SK-N-SH (cell line): ENCODE measurements around the gene TMEM63C. TPM values are rescaled to one million over a fixed set of nuclear protein-coding genes. Genes with fewer than 3 reads are reported as not detected.

ENCODE experiments used
- CTCF ChIA-PET: fragments of 300-600, 350-600 bp; formaldehyde crosslinking; extraction: SDS; loops from one replicate; lab custom pipeline; 2021; lab: Yijun Ruan, JAX
- POLR2A ChIA-PET: fragments of 350-600 bp; sonication (Branson Sonifier 250); formaldehyde crosslinking; extraction: SDS; loops from one replicate; lab custom pipeline; 2020; ENCODE audit warnings: antibody characterized with exemption, inconsistent platforms; lab: Yijun Ruan, JAX
- DNase-seq: peaks from one replicate; pipeline ENCODE4 v3.0.0; 2012
- H2AFZ ChIP-seq: fragments of 200-600 bp; sonication (generic); 2 replicates; pipeline ENCODE4 v1.8.1; 2016; ENCODE audit warnings: antibody characterized with exemption, mild to moderate bottlenecking, low read depth
- H3F3A ChIP-seq: fragments of 200-600 bp; sonication (generic); replicated peaks from 2 replicates; pipeline ENCODE3; 2016; ENCODE audit warnings: antibody characterized with exemption, mild to moderate bottlenecking; ENCODE audit not compliant: insufficient read depth
- H3K27ac ChIP-seq, 2 experiments: fragments of 200-500 bp in 1 of 2; fragments of 200-600 bp in 1 of 2; sonication (Bioruptor generic) in 1 of 2; sonication (generic), shearing (Covaris generic) in 1 of 2; 2 replicates each; pipeline versions ENCODE4 v1.5.1 to v1.6.1; 2014 to 2016; ENCODE audit warnings: low read depth in 2 of 2, inconsistent platforms in 1 of 2, low read length in 1 of 2, mild to moderate bottlenecking in 1 of 2, mixed read lengths in 1 of 2
- H3K27me3 ChIP-seq: fragments of 200-600 bp; sonication (generic), shearing (Covaris generic); 2 replicates; pipeline ENCODE4 v1.6.1; 2016; ENCODE audit warnings: mixed run types; ENCODE audit not compliant: insufficient read depth
- H3K36me3 ChIP-seq, 2 experiments: fragments of 200-500 bp in 1 of 2; fragments of 200-600 bp in 1 of 2; sonication (Bioruptor generic) in 1 of 2; sonication (generic) in 1 of 2; replicated peaks in 1 of 2; 2 replicates each; pipeline versions ENCODE3 to v1.5.1; 2014 to 2016; ENCODE audit warnings: low read length in 1 of 2, mild to moderate bottlenecking in 1 of 2; ENCODE audit not compliant: insufficient read depth in 2 of 2, control insufficient read depth in 1 of 2
- H3K4me1 ChIP-seq, 2 experiments: fragments of 200-500 bp in 1 of 2; fragments of 200-600 bp in 1 of 2; sonication (Bioruptor generic) in 1 of 2; sonication (generic), shearing (Covaris generic) in 1 of 2; 2 replicates each; pipeline versions ENCODE4 v1.5.1 to v1.6.1; 2014 to 2016; ENCODE audit warnings: low read depth in 1 of 2, low read length in 1 of 2, mixed run types in 1 of 2; ENCODE audit not compliant: insufficient read depth in 2 of 2, control insufficient read depth in 1 of 2
- H3K4me2 ChIP-seq: fragments of 200-600 bp; sonication (generic), shearing (Covaris generic); 2 replicates; pipeline ENCODE4 v1.6.1; 2017; ENCODE audit warnings: mixed run types
- H3K4me3 ChIP-seq, 2 experiments: fragments of 200-500 bp in 1 of 2; fragments of 200-600 bp in 1 of 2; sonication (Bioruptor generic) in 1 of 2; sonication (generic), shearing (Covaris generic) in 1 of 2; 2 replicates each; pipeline versions ENCODE4 v1.5.1 to v1.8.1; 2014 to 2016; ENCODE audit warnings: low read depth in 2 of 2, inconsistent platforms in 1 of 2, low read length in 1 of 2, mild to moderate bottlenecking in 1 of 2, mixed read lengths in 1 of 2, moderate library complexity in 1 of 2
- H3K79me2 ChIP-seq: fragments of 200-600 bp; sonication (generic); 2 replicates; pipeline ENCODE4 v1.8.1; 2017; ENCODE audit warnings: mild to moderate bottlenecking; ENCODE audit not compliant: insufficient read depth
- H3K9ac ChIP-seq: fragments of 200-600 bp; sonication (generic); 2 replicates; pipeline ENCODE4 v1.6.1; 2017; ENCODE audit warnings: mixed run types
- H3K9me2 ChIP-seq: fragments of 200-600 bp; sonication (generic); 2 replicates; pipeline ENCODE4 v1.6.1; 2017; ENCODE audit warnings: mixed run types
- H3K9me3 ChIP-seq: fragments of 200-600 bp; sonication (generic); 2 replicates; pipeline ENCODE4 v1.6.1; 2017; ENCODE audit warnings: mixed run types, mild to moderate bottlenecking, moderate library complexity
- H4K20me1 ChIP-seq: fragments of 200-600 bp; sonication (generic); 2 replicates; pipeline ENCODE4 v1.6.1; 2017; ENCODE audit warnings: mild to moderate bottlenecking, mixed run types; ENCODE audit not compliant: insufficient read depth
- CHD2 ChIP-seq: fragments of 150-350 bp; IDR thresholded peaks from 2 replicates; pipeline ENCODE4 v1.6.1; 2018; ENCODE audit warnings: low read length; ENCODE audit not compliant: partially characterized antibody
- EP300 ChIP-seq, 2 experiments: IDR thresholded peaks; 2 replicates each; pipeline versions ENCODE4 v1.4.0 to v1.6.1; 2012; ENCODE audit warnings: borderline replicate concordance in 1 of 2, low read depth in 1 of 2, low read length in 1 of 2
- MXI1 ChIP-seq: IDR thresholded peaks from 2 replicates; pipeline ENCODE4 v1.6.1; 2012; ENCODE audit warnings: mild to moderate bottlenecking, low read depth, low read length, improper control_type of control experiment
- RCOR1 ChIP-seq: fragments of 150-350 bp; IDR thresholded peaks from 2 replicates; pipeline ENCODE4 v1.6.1; 2017; ENCODE audit warnings: antibody characterized with exemption, low read length
- RFX5 ChIP-seq: IDR thresholded peaks from 2 replicates; pipeline ENCODE4 v1.6.1; 2012; ENCODE audit warnings: mild to moderate bottlenecking, improper control_type of control experiment, low read length
- RXRA ChIP-seq: IDR thresholded peaks from 2 replicates; pipeline ENCODE4 v1.4.0; 2012; ENCODE audit warnings: low read depth, mild to moderate bottlenecking, borderline replicate concordance
- WGBS: methylation state at CpG from one replicate; pipeline ENCODE4 v1.1.6; 2017; ENCODE audit warnings: low lambda C conversion rate; 5-methylcytosine and 5-hydroxymethylcytosine counted together
- polyA plus RNA-seq, 3 experiments: library from polyadenylated mRNA; depleted of rRNA; stranded (reverse); fragments of >200 nt; gene quantifications; 2 replicates each; pipeline ENCODE4 v1.2.3, GENCODE V29; 2012
- TF ChIP-seq, protein P1 (sequence below): IDR thresholded peaks from 2 replicates; pipeline ENCODE4 v1.4.0; 2012; ENCODE audit warnings: low read depth
- TF ChIP-seq, protein P2 (sequence below): fragments of 150-350 bp; IDR thresholded peaks from 2 replicates; pipeline ENCODE4 v1.6.1; 2016; ENCODE audit warnings: mild to moderate bottlenecking, low read depth, low read length

TMEM63C gene
- polyA plus RNA-seq, 1 of the 3 experiments (the other 2 are of a cell fraction), result 0.25 TPM

DNA sequence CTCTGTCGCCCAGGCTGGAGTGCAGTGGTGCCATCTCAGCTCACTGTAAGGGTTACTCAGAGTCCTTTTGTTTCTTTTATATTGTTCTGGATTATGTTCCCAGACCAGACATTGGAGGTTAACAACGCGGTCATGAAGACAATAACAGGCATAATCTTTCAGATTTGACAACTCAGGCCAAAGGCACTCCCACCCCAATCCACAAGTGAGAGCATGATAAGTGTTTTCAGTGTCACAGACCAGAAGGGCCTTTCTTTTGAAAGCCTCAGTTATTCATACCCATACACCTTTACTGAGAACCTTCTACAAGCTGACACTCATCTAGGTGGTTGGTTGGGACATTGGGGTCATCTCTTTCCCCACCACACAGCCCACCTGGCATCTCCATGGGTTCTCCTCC lies 2.9 kb upstream of the TMEM63C start:
- Histone ChIP-seq H3K79me2 (no peaks in the 10 kb centered on the region), H3K4me2 (no peak overlapping the region), H3K4me3 (no peak overlapping the region), H2AFZ (no peak overlapping the region), H3K27ac (no peak overlapping the region), H3K9me2 (no peaks in the 10 kb centered on the region), H3K4me1 (peaks cover 7 to 17% of the 10 kb centered on the region in 2 experiments; a peak in 2 of 4 replicates), H3K9me3 (no peaks in the 10 kb centered on the region), H4K20me1 (no peaks in the 10 kb centered on the region), H3K36me3 (no peaks in the 10 kb centered on the region), H3F3A (no peaks in the 10 kb centered on the region), H3K27me3 (no peaks in the 10 kb centered on the region), H3K9ac (no peak overlapping the region)
- ChIA-PET CTCF (interaction anchor here (1.1 to 1.5 kb wide), 2 partner anchors 26 to 54 kb away, joined by 3 to 6 read pairs; no protein-coding TSS in a partner anchor), POLR2A (no interaction called here)
- DNase-seq, result no peak
- no peak for TF ChIP-seq CHD2
- no peak for TF ChIP-seq MXI1
- no peak for TF ChIP-seq RFX5
- WGBS, result 39% methylated on average over 3 of the region's 3 CpGs

DNA sequence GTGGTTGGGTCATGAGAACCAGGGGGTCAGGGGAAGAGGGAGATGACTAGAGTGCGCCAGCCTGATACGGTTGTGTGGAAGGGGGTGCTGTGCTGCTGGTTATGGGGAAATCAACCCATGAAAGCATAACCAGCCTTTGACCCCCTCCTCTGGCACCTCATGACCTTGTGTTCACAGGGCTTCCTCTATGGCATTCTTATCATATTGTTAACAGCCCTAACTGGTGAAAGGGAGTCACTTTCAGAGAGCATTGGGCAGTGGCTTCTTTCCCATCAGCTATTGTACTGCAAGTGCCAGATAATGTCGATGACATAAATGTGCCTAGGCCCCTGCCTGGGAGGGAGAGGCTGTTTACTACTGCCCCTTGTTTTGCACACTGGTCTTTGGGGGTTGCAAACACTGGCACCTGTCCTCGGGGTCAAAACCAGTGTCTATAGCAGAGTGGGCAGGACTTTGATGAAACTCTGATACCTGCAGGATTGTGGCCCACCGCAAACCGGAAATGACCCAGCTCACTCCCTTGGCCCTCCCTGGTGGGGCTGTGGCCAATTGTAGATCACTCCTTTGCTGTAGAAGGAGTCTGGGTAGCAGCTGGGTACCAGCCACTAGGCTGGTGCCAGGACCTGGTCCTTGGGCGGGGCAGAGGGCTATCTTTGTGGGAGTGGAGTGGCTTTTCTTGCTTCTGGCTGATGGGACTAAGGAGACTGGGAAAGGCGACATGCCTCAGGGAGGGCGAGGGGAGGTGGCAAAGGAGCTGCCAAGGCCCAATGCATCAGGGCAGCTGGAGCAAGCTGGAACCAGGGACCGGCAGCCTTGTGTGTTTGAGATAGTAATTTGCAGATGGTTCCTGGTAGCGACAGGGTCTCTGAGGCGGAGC lies 634 bp upstream of the TMEM63C start:
- Histone ChIP-seq H2AFZ (peak overlapping the region; percentile 87; the same call in 1 of the 2 replicates), H3K4me1 (peaks cover 7 to 17% of the 10 kb centered on the region in 2 experiments; a peak in 2 of 4 replicates), H3K9me3 (no peaks in the 10 kb centered on the region), H3K79me2 (no peaks in the 10 kb centered on the region), H4K20me1 (no peaks in the 10 kb centered on the region), H3K9me2 (no peaks in the 10 kb centered on the region), H3K36me3 (no peaks in the 10 kb centered on the region), H3K4me3 (peak overlapping the region; percentile 59 to 63; a peak in 3 of 4 replicates), H3F3A (no peaks in the 10 kb centered on the region), H3K27ac (peak overlapping the region in 1 of 2 experiments; percentile 82; a peak in 2 of 4 replicates), H3K27me3 (no peaks in the 10 kb centered on the region), H3K4me2 (peak overlapping the region; percentile 72), H3K9ac (no peak overlapping the region)
- ChIA-PET POLR2A (interaction anchor here (0.7 to 1.9 kb wide), 6 partner anchors 13 to 38 kb away, joined by 3 to 5 read pairs (median 3); no protein-coding TSS in a partner anchor), CTCF (interaction anchor here (0.7 to 2.0 kb wide), 12 partner anchors 10 to 135 kb away, joined by 3 to 6 read pairs (median 4); no protein-coding TSS in a partner anchor)
- TF ChIP-seq CHD2, result peak; percentile 47
- TF ChIP-seq, protein P1, sequence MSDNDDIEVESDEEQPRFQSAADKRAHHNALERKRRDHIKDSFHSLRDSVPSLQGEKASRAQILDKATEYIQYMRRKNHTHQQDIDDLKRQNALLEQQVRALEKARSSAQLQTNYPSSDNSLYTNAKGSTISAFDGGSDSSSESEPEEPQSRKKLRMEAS, result no peak
- TF ChIP-seq EP300 (IDR thresholded peaks at IDR 0.05; ENCODE audit: borderline replicate concordance in 1 of 2, low read depth in 1 of 2, low read length in 1 of 2), result no peak
- TF ChIP-seq RFX5, result no peak
- TF ChIP-seq RXRA, result no peak
- TF ChIP-seq, protein P2, sequence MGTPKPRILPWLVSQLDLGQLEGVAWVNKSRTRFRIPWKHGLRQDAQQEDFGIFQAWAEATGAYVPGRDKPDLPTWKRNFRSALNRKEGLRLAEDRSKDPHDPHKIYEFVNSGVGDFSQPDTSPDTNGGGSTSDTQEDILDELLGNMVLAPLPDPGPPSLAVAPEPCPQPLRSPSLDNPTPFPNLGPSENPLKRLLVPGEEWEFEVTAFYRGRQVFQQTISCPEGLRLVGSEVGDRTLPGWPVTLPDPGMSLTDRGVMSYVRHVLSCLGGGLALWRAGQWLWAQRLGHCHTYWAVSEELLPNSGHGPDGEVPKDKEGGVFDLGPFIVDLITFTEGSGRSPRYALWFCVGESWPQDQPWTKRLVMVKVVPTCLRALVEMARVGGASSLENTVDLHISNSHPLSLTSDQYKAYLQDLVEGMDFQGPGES, result no peak
- TF ChIP-seq RCOR1, result 0 out of 2 replicates have a peak, but pooled peaks have one; percentile 12
- DNase-seq, result no peak
- WGBS, result 37% methylated on average over 8 of the region's 12 CpGs
